HG03280 (cell line): ENCODE measurements around the gene TMEM207.

Source experiments
- ATAC-seq: cut with Tn5 transposase; IDR thresholded peaks from one replicate; pipeline ENCODE4 v1.9.1; 2021; ENCODE audit warnings: mild to moderate bottlenecking, moderate library complexity; ENCODE audit not compliant: unreplicated experiment

Gene TMEM207

GRCh38 chr3:190387578-190388213 lies 62.0 kb downstream of the TMEM207 start, which contains the start of gene CLDN16:
Gene CLDN16 (plus strand): TSS chr3:190388163. CDS start chr3:190388330, 167 bp downstream.
- no peak for ATAC-seq

- no peak for ATAC-seq
Observed at GRCh38 chr3:190385731-190386688, 63.7 kb downstream of the TMEM207 start.

- peak; percentile 79 for ATAC-seq
Observed at GRCh38 chr3:190384309-190384756, 65.4 kb downstream of the TMEM207 start.

GRCh38 chr3:190382082-190382481 lies 67.6 kb downstream of the TMEM207 start:
- no peak for ATAC-seq

- ATAC-seq: no peak
Observed at GRCh38 chr3:190381441-190381840, 68.3 kb downstream of the TMEM207 start.

GRCh38 chr3:190380184-190380583 lies 69.5 kb downstream of the TMEM207 start:
- ATAC-seq: no peak
